GM19023 (cell line): ENCODE data around the gene PODXL2.

ENCODE experiments used
- ATAC-seq: cut with Tn5 transposase; IDR thresholded peaks from one replicate; pipeline ENCODE4 v1.9.1; 2021; ENCODE audit warnings: mild to moderate bottlenecking, moderate library complexity; ENCODE audit not compliant: unreplicated experiment

The PODXL2 gene

GRCh38 chr3:127706785-127707351 is 77.9 kb downstream of the PODXL2 start:
- ATAC-seq, result no peak

GRCh38 chr3:127707851-127708411 is 78.9 kb downstream of the PODXL2 start:
- no peak for ATAC-seq

GRCh38 chr3:127708837-127709236 is 79.9 kb downstream of the PODXL2 start:
- ATAC-seq, result no peak

DNA sequence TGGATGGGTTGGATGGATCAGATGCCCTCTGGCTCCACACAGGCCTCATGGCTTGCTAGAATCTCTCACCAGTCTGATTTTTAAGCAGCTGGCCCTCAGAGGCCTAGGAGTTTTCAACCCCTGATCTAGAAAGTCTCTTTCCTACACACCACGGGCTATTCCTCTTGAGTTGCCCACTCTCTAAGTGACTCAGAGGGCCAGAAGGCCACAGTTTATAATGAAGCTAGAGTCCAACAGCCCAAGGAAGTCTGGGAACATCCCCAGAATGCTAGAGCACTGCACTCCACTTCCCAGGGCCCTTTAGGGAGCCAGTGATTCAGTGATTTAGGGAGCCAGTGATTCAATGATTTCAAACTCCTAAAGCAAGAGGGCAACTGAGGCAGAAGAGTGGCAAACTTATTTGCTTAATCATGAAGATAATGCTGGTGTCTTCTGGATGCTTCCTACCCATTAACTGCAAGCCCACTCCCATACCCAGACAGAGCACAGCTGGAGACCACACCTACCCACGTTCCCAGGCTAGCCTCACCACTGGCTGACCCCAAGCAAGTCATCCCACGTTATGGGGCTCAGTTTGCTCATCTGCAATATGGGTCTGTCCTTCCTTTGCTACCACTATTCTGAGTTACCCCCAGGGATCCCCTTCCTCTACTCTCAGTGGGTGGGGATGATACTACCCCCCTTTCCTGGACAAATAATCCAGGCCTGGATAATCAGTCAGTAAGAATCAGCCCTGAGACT is 80.5 kb downstream of the PODXL2 start:
- ATAC-seq, result no peak

DNA sequence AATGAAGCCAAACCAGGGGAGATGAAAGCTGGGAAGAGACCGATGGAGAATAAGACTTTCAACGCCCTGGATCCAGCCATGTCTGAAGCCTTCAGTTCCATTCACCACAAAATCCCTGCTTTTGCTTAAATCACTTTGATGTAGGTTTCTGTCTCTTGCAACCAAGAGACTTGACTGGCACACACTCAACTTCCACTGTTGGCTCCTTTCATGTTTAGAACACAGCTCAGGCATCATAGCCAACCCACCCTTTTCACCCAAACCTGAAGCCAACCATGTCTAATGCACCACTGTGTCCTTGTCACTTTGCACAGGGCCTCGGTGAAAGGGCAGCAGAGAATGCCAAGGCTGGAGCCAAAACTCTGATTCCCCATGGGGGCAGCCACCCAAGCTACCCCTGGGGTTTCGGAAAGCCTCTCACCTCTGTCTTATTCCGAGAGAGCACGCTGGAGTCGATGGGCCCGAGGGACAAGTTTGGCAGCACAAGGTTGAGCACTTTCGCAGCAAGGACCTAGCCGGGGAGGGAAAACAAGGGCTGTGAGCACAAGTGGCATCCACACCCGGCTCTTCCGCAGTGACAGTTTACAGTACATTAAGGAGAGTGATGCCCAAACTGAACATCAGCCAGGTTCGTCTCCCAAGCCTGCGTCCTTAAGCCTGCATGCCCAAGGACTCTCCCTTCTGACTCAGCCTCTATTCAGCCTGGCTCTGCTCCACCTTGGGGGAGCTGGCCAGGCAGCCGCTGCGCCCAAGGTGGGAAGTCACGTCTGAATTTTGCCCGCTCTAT is 81.4 kb downstream of the PODXL2 start:
- ATAC-seq, result no peak

DNA sequence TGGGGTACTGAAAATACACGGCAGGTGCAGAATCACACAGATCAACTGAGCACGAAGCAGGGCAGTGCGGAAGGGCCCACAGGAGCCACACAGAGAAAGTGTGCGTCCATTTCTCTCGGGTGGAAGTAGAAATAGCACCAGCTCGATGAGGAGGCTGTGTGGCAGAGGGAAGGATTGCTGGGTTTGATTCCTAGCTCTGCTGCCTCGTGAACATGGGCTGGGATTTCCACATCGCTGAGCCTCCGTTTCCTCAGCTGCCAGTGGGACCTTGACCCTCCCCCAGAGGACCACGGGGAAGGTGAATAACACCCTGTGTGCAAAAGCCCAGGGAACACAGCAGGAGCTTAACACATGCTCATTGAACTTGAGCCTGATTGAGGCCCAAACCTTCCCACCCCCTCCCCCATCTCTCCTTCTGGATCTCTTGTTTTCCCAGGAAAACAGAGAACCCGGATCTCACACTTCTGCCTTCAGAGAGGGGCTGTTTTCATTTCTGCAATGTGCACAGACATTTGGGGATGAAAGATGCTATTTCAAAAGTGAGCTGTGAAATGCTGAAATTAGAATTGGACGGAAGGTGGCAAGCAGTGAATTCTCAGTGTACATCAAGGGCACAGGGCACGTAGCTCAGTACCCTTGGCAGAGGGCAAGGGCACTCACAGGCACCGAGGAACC is 82.2 kb downstream of the PODXL2 start:
- no peak for ATAC-seq

DNA sequence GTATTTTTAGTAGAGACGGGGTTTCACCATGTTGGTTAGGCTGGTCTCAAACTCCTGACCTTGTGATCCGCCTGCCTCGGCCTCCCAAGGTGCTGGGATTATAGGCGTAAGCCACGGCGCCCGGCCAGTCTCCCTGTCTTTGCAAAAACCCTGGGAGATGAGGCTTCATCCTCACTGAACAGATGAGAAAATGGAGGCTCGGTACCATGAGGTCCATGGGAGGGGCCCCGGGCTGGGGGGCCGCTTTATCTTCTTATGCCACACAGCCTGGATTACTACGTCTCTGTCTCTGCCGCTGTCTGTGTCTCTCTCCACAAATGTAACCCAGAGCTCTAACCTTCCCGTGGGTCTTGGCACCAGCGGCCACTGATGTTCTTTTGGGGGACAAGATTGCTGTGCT is 82.9 kb downstream of the PODXL2 start:
- ATAC-seq, result no peak

- no peak for ATAC-seq
Measured at GRCh38 chr3:127712461-127712860, 83.5 kb downstream of the PODXL2 start.

GRCh38 chr3:127712881-127713771 is 84.1 kb downstream of the PODXL2 start:
- ATAC-seq, result no peak

DNA sequence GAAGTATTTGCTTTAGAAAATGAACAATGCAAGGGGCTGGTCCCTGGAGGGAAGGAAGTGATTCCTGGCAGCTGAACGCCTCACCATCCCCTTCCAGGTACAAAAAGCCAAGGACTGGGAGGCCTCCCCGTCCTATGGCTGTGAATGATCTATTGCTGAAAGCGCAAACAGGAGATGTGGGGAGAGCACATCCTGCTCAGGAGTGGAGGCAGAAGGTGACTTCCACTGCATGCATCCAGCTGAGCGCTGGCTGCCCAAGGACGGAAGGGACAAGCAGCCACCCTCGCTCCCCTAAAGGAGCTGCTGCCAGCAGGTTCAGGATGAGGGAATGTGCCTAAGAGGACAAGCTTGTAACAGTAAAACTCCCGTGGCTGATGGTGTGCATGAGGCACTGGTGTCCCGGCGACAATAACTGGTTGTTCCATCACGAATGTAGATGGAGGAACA is 85.2 kb downstream of the PODXL2 start:
- no peak for ATAC-seq

DNA sequence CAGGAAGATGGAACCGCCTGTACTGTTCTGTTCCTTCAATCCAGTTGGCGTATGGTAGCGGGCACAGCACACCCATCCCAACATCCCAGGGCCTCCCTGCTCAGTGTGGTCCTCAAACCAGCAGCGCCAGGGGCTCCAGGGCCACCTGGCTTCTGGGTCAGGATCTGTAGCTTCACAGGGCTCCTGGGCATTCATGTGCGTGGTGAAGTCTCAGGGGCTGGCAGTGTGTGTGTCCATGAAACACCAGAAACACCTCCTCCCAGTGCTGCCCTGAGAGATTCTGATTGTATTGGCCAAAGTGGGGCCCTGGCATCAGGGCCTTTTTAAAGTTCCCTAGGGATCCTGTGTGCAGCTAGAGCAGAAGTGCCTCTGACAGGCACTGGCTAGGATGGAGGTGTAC is 85.9 kb downstream of the PODXL2 start:
- no peak for ATAC-seq

GRCh38 chr3:127715532-127715931 is 86.5 kb downstream of the PODXL2 start:
- ATAC-seq, result no peak

GRCh38 chr3:127716384-127716783 is 87.4 kb downstream of the PODXL2 start:
- no peak for ATAC-seq

DNA sequence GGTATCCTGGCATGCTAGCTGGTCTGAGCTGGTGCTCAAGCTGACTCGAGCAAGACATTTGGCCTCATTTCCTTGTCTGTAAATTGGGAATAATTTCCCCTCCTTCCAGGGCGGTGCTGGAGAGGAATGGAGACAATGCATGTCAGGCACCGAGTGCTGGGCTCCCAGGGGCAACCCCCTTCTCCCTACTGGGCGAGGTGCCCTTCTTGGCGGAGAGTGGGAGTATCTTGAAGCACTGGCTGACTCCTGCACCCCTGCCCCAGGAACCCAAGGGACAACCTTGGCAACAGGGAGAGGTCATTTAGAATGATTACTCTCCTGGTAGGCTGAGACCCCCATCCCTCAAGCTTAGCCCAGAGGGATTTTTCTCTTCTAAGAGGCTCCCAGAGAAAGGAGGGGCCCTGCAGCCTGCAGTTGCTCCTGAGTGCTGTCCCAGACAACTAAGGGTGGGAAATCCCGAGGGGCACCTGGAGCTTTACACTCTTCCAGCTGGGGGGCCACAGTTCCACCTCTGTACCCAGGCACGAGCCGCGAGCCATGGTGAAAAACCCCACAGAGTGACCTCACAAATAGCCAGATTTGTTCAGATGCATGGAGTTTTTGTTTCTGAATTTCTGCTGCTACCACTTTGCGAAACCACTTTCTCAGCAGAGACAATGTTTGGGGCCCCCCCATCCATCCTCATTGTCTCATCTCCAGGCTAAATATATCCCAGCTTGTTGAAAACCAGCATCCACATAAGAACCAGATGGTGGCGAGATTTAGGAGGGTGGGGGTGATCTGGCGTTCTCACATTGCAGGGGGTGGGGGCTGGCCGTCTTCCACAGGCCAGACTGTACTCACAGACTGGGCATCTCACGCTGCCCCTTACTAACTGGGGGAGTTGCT is 88.6 kb downstream of the PODXL2 start:
- no peak for ATAC-seq

GRCh38 chr3:127718245-127718915 is 89.4 kb downstream of the PODXL2 start:
- ATAC-seq, result no peak

GRCh38 chr3:127718916-127719290 is 89.9 kb downstream of the PODXL2 start:
- no peak for ATAC-seq

DNA sequence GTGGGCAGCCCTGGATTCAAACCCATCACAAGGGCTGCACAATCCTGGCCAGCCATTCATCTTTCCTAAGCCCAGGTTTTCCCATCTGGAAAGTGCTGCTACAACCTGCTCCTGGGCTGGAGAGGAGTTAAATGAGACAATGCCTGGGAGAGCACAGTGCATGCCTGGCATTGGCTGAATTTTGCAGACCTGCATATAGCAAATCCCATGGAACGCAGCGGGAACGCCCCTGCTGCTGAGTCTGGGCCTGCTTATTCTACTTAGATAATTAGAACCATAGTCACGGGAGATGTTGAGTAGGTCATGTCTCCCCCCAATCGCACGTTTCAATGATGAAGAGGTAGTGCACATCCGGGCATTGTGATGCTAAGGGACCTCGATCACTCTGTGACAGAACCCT is 90.4 kb downstream of the PODXL2 start:
- no peak for ATAC-seq

GRCh38 chr3:127720161-127720823 is 91.3 kb downstream of the PODXL2 start:
- no peak for ATAC-seq
